Glomerular visceral epithelial cell (primary cell): Measurements from ENCODE around the gene OR56B1.
"Not testable (repeated sequence)": the region's sequence is repeated elsewhere in the genome, so short reads cannot be mapped to it uniquely, and the experiment has no call there.

ENCODE experiments used
- DNase-seq: peaks from one replicate; pipeline ENCODE4 v3.0.0-alpha.2; 2016; ENCODE audit errors: extremely low spot score

The OR56B1 gene

GRCh38 chr11:5736396-5736795, at the start of gene OR56B1:
OR56B1 (plus strand) TSS chr11:5736448; CDS start chr11:5736517, 69 bp downstream.
- DNase-seq, result peak; percentile 5

GRCh38 chr11:5688482-5688881, 47.8 kb upstream of the OR56B1 start:
- DNase-seq, result no peak

GRCh38 chr11:5689551-5689983, 46.7 kb upstream of the OR56B1 start, which contains the start of gene TRIM22:
TRIM22 (plus strand) TSS chr11:5689790; CDS start chr11:5696233, 6,443 bp downstream.
- peak; percentile 53 for DNase-seq

GRCh38 chr11:5690216-5690615, 46.0 kb upstream of the OR56B1 start:
- no peak for DNase-seq

GRCh38 chr11:5690736-5691135, 45.5 kb upstream of the OR56B1 start:
- no peak for DNase-seq

- not testable (repeated sequence) for DNase-seq
Measured at GRCh38 chr11:5691238-5691963, 44.8 kb upstream of the OR56B1 start.

GRCh38 chr11:5691964-5692361, 44.3 kb upstream of the OR56B1 start:
- no peak for DNase-seq

GRCh38 chr11:5694642-5695041, 41.6 kb upstream of the OR56B1 start:
- no peak for DNase-seq

GRCh38 chr11:5695580-5695979, 40.7 kb upstream of the OR56B1 start:
- DNase-seq, result no peak

- DNase-seq, result no peak
Measured at GRCh38 chr11:5696210-5696609, 40.0 kb upstream of the OR56B1 start.

GRCh38 chr11:5698281-5698680, 38.0 kb upstream of the OR56B1 start:
- DNase-seq, result no peak

- no peak for DNase-seq
Measured at GRCh38 chr11:5700421-5701054, 35.7 kb upstream of the OR56B1 start.

GRCh38 chr11:5701055-5701577, 35.1 kb upstream of the OR56B1 start:
- no peak for DNase-seq

- no peak for DNase-seq
Measured at GRCh38 chr11:5703741-5704536, 32.3 kb upstream of the OR56B1 start.

GRCh38 chr11:5705688-5706087, 30.6 kb upstream of the OR56B1 start:
- no peak for DNase-seq

- DNase-seq, result no peak
Measured at GRCh38 chr11:5712507-5712906, 23.7 kb upstream of the OR56B1 start.

- DNase-seq, result no peak
Measured at GRCh38 chr11:5713695-5714094, 22.6 kb upstream of the OR56B1 start.

- not testable (repeated sequence) for DNase-seq
Measured at GRCh38 chr11:5716518-5716917, 19.7 kb upstream of the OR56B1 start.

GRCh38 chr11:5719703-5720495, 16.3 kb upstream of the OR56B1 start:
- no peak for DNase-seq

- no peak for DNase-seq
Measured at GRCh38 chr11:5722622-5723021, 13.6 kb upstream of the OR56B1 start.

GRCh38 chr11:5726351-5726750, 9.9 kb upstream of the OR56B1 start:
- DNase-seq, result no peak
